Osteocyte (in vitro differentiated cells): ENCODE data around the gene ABCB9. TPM values are rescaled to one million over a fixed set of nuclear protein-coding genes. Genes with fewer than 3 reads are reported as not detected.

Experiments used
- DNase-seq: peaks from one replicate; pipeline ENCODE4 v3.0.0; 2021; ENCODE audit warnings: mixed read lengths; ENCODE audit not compliant: unreplicated experiment; ENCODE audit errors: extremely low spot score
- H3K27ac Mint-ChIP-seq: one replicate; pipeline ENCODE4 v1.8.0; 2021; ENCODE audit warnings: mild to moderate bottlenecking, mixed read lengths; ENCODE audit not compliant: unreplicated experiment
- H3K27me3 Mint-ChIP-seq: one replicate; pipeline ENCODE4 v1.8.0; 2021; ENCODE audit warnings: mixed read lengths; ENCODE audit not compliant: unreplicated experiment
- H3K36me3 Mint-ChIP-seq: one replicate; pipeline ENCODE4 v1.8.0; 2021; ENCODE audit warnings: mixed read lengths; ENCODE audit not compliant: unreplicated experiment
- H3K4me1 Mint-ChIP-seq: one replicate; pipeline ENCODE4 v1.8.0; 2021; ENCODE audit warnings: mixed read lengths; ENCODE audit not compliant: unreplicated experiment
- H3K4me3 Mint-ChIP-seq: one replicate; pipeline ENCODE4 v1.8.0; 2021; ENCODE audit warnings: mild to moderate bottlenecking, moderate library complexity, mixed read lengths; ENCODE audit not compliant: unreplicated experiment
- H3K9me3 Mint-ChIP-seq: one replicate; pipeline ENCODE4 v1.8.0; 2021; ENCODE audit warnings: mixed read lengths; ENCODE audit not compliant: unreplicated experiment
- total RNA-seq: library from RNA; stranded (reverse); gene quantifications from 2 replicates; pipeline ENCODE4 v1.2.1, GENCODE V29; 2021
- TF ChIP-seq, protein P1 (sequence below): fragments of 200-600 bp; sonication (generic); IDR thresholded peaks from 2 replicates; pipeline ENCODE4 v1.5.0; 2021; ENCODE audit warnings: antibody characterized with exemption, mild to moderate bottlenecking, moderate library complexity

The ABCB9 gene
- total RNA-seq, 1 donor from 2014 or later, result 13.4 TPM

DNA sequence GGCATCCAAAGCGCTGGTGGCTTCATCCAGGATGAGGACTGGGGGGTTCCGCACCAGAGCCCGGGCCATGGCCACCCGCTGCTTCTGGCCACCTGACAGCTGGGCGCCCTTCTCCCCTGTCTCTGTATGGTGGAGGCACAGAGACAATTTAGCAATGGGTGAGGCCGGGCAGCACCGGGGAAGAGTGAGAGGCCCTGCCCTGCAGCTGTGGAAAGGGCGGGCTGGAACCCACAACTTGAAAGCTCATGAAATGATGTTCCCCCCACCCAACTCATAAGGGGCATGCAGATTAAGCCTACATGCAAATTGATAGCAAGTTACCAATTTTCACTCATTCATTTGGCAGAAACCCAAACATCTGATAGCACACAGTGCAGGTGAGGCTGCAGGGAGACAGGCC lies 34.1 kb downstream of the ABCB9 start:
- Mint-ChIP-seq H3K27ac (no peak overlapping the region), H3K27me3 (no peaks in the 10 kb centered on the region), H3K9me3 (no peaks in the 10 kb centered on the region), H3K4me1 (peaks cover 5% of the 10 kb centered on the region), H3K4me3 (no peak overlapping the region), H3K36me3 (peaks cover 2% of the 10 kb centered on the region)
- TF ChIP-seq, protein P1, sequence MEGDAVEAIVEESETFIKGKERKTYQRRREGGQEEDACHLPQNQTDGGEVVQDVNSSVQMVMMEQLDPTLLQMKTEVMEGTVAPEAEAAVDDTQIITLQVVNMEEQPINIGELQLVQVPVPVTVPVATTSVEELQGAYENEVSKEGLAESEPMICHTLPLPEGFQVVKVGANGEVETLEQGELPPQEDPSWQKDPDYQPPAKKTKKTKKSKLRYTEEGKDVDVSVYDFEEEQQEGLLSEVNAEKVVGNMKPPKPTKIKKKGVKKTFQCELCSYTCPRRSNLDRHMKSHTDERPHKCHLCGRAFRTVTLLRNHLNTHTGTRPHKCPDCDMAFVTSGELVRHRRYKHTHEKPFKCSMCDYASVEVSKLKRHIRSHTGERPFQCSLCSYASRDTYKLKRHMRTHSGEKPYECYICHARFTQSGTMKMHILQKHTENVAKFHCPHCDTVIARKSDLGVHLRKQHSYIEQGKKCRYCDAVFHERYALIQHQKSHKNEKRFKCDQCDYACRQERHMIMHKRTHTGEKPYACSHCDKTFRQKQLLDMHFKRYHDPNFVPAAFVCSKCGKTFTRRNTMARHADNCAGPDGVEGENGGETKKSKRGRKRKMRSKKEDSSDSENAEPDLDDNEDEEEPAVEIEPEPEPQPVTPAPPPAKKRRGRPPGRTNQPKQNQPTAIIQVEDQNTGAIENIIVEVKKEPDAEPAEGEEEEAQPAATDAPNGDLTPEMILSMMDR, result no peak
- no peak for DNase-seq

DNA sequence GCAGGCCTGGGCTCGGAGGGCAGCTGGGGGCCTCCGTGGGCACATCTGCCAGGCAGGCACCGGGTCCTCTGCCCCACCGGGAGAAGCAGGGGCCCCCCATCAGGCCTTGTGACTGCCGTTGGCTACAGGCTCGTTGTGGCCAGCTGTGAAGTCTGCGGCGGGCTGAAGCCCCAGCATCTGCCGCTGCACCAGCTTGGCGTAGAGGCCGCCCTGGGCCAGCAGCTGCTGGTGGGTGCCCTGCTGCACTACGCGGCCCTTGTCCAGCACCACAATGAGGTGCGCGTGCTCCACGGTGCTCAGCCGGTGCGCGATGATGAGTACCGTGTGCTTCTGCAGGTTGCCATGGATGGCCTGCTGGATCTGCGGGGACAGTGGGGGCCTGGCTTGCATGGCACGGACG lies 36.5 kb downstream of the ABCB9 start:
- H3K36me3 Mint-ChIP-seq, result peaks cover 2% of the 10 kb centered on the region
- H3K27ac Mint-ChIP-seq, result no peak overlapping the region
- H3K27me3 Mint-ChIP-seq, result no peaks in the 10 kb centered on the region
- H3K4me3 Mint-ChIP-seq, result no peak overlapping the region
- no peak for DNase-seq
- no peaks in the 10 kb centered on the region for H3K4me1 Mint-ChIP-seq
- TF ChIP-seq, protein P1, result no peak
- no peaks in the 10 kb centered on the region for H3K9me3 Mint-ChIP-seq

DNA sequence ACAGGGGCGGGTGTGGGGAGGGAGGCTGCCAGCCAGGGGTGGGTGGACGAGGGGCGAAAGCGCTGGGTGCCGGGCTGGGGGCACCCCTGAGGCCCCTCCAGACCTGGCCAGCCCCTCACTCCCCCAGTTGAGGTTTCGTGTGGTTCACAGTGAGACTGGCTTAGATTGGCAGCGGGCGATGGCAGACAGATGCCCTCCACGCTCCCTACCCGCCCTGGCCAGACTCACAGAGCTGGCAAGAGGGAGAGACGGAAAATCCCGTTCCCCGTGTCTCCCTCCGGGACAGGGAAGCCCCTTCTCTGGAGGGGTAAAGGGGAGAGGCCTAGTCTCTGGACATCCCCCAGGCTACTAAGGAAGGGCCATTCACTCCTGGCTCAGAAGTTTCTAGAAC lies 37.1 kb downstream of the ABCB9 start:
- H3K27ac Mint-ChIP-seq, result no peak overlapping the region
- no peaks in the 10 kb centered on the region for H3K4me1 Mint-ChIP-seq
- no peaks in the 10 kb centered on the region for H3K27me3 Mint-ChIP-seq
- H3K36me3 Mint-ChIP-seq, result peaks cover 2% of the 10 kb centered on the region
- DNase-seq, result no peak
- TF ChIP-seq, protein P1, result no peak
- H3K9me3 Mint-ChIP-seq, result no peaks in the 10 kb centered on the region
- no peak overlapping the region for H3K4me3 Mint-ChIP-seq

DNA sequence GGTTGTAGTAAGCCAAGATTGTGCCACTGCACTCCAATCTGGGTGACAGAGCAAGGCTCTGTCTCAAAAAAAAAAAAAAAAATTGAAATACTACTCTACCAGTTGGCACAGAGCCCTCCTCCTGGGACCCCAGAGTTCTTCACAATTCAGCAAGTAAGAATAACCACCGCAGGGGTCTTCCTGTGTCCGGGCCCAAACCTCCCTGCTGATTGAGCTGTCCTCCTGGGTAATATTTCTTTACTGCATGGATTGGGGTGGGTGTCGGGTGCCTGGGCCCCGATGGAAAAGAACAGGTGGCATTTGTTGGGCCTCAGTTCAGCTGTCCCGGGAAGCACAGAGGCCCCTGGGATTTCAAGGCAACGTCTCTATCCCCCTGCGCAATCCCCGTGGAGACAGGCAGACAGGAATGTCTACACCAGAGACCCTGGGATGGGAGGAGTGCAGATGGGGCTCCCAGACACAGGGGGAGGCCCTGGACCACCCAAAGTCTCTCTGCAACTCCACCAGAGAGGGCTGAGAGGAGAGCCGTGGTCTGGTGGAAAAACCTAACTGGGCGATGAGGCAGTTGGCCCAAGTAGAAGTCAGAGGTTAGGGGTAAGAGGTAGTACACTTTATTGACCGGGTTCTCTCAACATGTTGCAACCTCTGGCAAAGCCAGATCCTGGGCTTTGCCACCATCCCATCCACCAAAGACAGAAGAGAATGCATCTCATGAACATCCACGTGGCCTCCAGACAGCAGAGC lies 37.7 kb downstream of the ABCB9 start:
- no peak for DNase-seq
- H3K9me3 Mint-ChIP-seq, result no peaks in the 10 kb centered on the region
- no peak overlapping the region for H3K27ac Mint-ChIP-seq
- peaks cover 2% of the 10 kb centered on the region for H3K36me3 Mint-ChIP-seq
- TF ChIP-seq, protein P1, result no peak
- no peaks in the 10 kb centered on the region for H3K4me1 Mint-ChIP-seq
- no peak overlapping the region for H3K4me3 Mint-ChIP-seq
- no peaks in the 10 kb centered on the region for H3K27me3 Mint-ChIP-seq

DNA sequence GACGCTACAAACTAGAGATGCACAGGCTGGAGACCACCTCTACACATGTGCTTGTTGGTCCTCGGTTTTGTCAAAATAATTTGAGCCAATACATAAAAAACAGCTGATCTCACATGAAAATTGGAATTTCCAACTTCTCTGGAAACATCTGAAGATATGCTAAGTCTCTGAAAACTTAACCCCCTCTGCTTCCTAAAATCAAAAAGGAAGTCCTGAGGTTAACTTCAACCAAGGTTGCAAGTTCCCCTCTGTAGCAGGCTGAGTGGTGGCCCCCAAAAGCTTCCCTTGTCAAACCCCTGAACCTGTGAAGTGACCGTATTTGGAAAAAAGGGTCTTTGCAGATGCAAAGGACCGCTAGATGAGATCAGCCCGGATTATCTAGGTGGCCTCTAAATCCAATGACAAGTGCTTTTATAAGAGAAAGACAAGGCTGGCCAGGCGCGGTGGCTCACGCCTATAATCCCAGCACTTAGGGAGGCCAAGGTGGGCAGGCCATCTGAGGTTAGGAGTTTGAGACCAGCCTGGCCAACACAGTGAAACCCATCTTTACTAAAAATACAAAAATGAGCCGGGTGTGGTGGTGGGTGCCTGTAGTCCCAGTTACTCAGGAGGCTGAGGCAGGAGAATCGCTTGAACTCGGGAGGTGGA lies 38.4 kb downstream of the ABCB9 start:
- TF ChIP-seq, protein P1, result no peak
- no peak overlapping the region for H3K4me3 Mint-ChIP-seq
- peaks cover 2% of the 10 kb centered on the region for H3K36me3 Mint-ChIP-seq
- DNase-seq, result no peak
- H3K9me3 Mint-ChIP-seq, result no peaks in the 10 kb centered on the region
- H3K4me1 Mint-ChIP-seq, result no peaks in the 10 kb centered on the region
- no peak overlapping the region for H3K27ac Mint-ChIP-seq
- no peaks in the 10 kb centered on the region for H3K27me3 Mint-ChIP-seq
